Ishikawa (cell line): ENCODE measurements around the gene HNRNPM.

Source experiments
- CEBPB ChIP-seq: IDR thresholded peaks from 2 replicates; pipeline ENCODE4 v1.6.1; 2012
- CREB1 ChIP-seq: IDR thresholded peaks from 2 replicates; pipeline ENCODE4 v1.6.1; 2012; ENCODE audit warnings: low read depth
- EGR1 ChIP-seq: IDR thresholded peaks from 2 replicates; pipeline ENCODE4 v1.6.1; 2012
- EP300 ChIP-seq: IDR thresholded peaks from 2 replicates; pipeline ENCODE4 v1.6.1; 2012; ENCODE audit warnings: borderline replicate concordance
- FOXM1 ChIP-seq: IDR thresholded peaks from 2 replicates; pipeline ENCODE4 v1.6.1; 2012; ENCODE audit warnings: low read depth, borderline replicate concordance
- MAX ChIP-seq: IDR thresholded peaks from 2 replicates; pipeline ENCODE4 v1.6.1; 2012
- NFIC ChIP-seq: IDR thresholded peaks from 2 replicates; pipeline ENCODE4 v1.6.1; 2012
- RAD21 ChIP-seq: IDR thresholded peaks from 2 replicates; pipeline ENCODE4 v1.6.1; 2012; ENCODE audit warnings: low read depth
- REST ChIP-seq: IDR thresholded peaks from 2 replicates; pipeline ENCODE4 v1.6.1; 2012; ENCODE audit warnings: low read depth, mild to moderate bottlenecking
- TAF1 ChIP-seq: IDR thresholded peaks from 2 replicates; pipeline ENCODE4 v1.6.1; 2012; ENCODE audit warnings: low read depth, mild to moderate bottlenecking
- TCF12 ChIP-seq: IDR thresholded peaks from 2 replicates; pipeline ENCODE4 v1.6.1; 2012; ENCODE audit warnings: low read depth
- TEAD4 ChIP-seq: IDR thresholded peaks from 2 replicates; pipeline ENCODE4 v1.6.1; 2012
- USF1 ChIP-seq: IDR thresholded peaks from 2 replicates; pipeline ENCODE4 v1.6.1; 2012
- YY1 ChIP-seq: IDR thresholded peaks from 2 replicates; pipeline ENCODE4 v1.6.1; 2012; ENCODE audit warnings: low read depth
- ZBTB7A ChIP-seq: IDR thresholded peaks from 2 replicates; pipeline ENCODE4 v1.6.1; 2012; ENCODE audit warnings: low read depth

HNRNPM gene

DNA sequence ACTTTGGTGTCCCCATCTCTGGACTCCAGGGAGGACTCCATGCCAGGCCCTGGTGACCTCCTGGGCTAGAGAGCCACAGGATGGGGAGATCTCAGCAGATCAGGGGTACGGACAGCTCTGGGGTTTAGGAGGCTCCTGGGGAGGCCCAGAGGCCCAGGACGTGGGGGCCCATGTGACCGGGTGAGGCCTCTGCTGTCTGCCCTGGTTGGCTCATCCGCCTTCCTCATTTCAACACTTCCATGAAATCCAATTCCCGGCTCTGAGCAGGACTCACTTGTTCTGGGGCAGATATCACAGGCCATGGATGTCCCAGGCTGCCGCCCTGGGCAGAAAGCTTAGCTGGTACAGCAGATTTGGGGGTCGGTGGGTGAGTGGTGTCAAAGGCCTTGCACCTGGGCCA is 58.7 kb downstream of the HNRNPM start:
- TF ChIP-seq YY1 (no peak), FOXM1 (no peak), MAX (no peak)

DNA sequence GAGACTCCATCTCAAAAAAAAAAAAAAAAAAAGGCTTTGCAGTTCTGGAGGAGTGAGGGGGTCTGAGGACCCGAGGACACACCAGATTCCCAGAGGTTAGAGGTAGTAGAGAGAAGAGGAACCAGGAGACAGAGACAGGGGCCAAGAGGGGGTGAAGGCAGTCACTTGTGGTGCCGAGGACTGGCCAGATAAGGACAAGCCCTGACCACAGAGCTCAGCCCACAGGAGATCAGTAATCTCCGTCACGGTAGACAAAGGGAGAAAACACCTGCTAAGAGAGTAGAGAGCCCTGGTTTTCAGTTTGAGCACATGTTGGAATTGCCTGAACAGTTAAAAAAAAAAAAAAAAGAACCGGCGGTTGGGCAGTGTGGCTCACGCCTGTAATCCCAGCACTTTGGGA is 59.4 kb downstream of the HNRNPM start:
- TF ChIP-seq MAX (no peak), TEAD4 (no peak), CREB1 (no peak), REST (no peak), NFIC (no peak), CEBPB (no peak), FOXM1 (no peak)

DNA sequence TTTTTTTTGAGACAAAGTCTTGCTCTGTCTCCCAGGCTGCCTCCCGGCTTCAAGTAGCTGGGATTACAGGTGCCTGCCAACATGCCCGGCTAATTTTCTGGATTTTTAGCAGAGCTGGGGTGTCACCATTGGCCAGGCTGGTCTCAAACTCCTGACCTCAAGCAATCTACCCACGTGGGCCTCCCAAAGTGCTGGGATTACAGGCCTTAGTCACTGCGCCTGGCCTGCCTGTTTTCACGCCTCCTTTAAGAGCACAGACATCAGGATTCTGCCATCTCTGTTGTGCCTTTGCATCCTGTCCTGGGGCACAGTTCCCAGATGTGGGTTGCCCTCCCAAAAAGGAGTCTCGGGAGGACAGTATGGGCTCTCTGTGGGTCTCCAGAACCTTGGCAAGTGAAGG is 60.1 kb downstream of the HNRNPM start:
- TF ChIP-seq EGR1 = no peak
- TF ChIP-seq REST = no peak
- no peak for TF ChIP-seq TAF1
- no peak for TF ChIP-seq MAX
- TF ChIP-seq RAD21 = no peak
- TF ChIP-seq CREB1 = no peak

GRCh38 chr19:8505680-8506401 is 61.1 kb downstream of the HNRNPM start:
- TF ChIP-seq CREB1 (no peak), RAD21 (peak; percentile 65), EGR1 (peak; percentile 61), MAX (peak; percentile 81), TCF12 (peak; percentile 50; the same call in 1 of the 2 replicates), EP300 (no peak), REST (no peak), NFIC (0 out of 2 replicates have a peak, but pooled peaks have one; percentile 37), CEBPB (no peak), YY1 (no peak), ZBTB7A (peak; percentile 84), USF1 (peak; percentile 74), FOXM1 (no peak), TEAD4 (peak; percentile 22; the same call in 1 of the 2 replicates), TAF1 (no peak)
